Upper lobe of left lung (tissue), 4 donors: ENCODE data around the gene SELENOO.

Experiments
- EP300 ChIP-seq, 4 donors: sonication (generic); formaldehyde crosslinking; IDR thresholded peaks; one replicate each; pipeline ENCODE4 v1.5.1; 2017; ENCODE audit warnings: antibody characterized with exemption in 4 of 4, control low read depth in 2 of 4
- TF ChIP-seq, protein P1 (sequence below), 6 experiments: fragments of 450-650 bp in 4 of 6; fragments of 200-600 bp in 2 of 6; sonication (generic) in 2 of 6; IDR thresholded peaks; one replicate each; pipeline ENCODE4 v1.5.1; 2016 to 2019; ENCODE audit warnings: antibody characterized with exemption in 6 of 6

DNA sequence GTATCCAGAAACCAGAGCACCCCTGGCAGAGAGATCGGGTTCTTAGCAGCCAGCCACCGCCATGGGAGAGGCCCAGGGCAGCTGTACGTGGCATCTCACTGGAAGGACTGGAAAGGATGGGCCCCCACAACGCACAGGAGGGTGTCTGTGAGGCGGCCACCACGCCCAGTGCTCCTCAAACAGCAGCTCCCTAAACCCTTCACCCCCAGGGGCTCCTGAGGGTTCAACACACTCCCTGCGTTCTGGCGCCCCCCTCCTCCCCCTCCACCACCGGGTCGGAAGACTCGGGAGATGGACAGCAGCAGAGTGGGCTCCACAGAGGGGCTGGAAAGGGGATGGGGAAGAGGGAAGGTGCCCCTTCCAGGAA is 59.6 kb downstream of the SELENOO start:
- TF ChIP-seq EP300 (IDR thresholded peaks at IDR 0.05) = no peak
- TF ChIP-seq, protein P1, sequence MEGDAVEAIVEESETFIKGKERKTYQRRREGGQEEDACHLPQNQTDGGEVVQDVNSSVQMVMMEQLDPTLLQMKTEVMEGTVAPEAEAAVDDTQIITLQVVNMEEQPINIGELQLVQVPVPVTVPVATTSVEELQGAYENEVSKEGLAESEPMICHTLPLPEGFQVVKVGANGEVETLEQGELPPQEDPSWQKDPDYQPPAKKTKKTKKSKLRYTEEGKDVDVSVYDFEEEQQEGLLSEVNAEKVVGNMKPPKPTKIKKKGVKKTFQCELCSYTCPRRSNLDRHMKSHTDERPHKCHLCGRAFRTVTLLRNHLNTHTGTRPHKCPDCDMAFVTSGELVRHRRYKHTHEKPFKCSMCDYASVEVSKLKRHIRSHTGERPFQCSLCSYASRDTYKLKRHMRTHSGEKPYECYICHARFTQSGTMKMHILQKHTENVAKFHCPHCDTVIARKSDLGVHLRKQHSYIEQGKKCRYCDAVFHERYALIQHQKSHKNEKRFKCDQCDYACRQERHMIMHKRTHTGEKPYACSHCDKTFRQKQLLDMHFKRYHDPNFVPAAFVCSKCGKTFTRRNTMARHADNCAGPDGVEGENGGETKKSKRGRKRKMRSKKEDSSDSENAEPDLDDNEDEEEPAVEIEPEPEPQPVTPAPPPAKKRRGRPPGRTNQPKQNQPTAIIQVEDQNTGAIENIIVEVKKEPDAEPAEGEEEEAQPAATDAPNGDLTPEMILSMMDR (IDR thresholded peaks at IDR 0.05) = no peak
